Measurements from ENCODE around the gene PRM2.

- TF ChIP-seq, protein P1, sequence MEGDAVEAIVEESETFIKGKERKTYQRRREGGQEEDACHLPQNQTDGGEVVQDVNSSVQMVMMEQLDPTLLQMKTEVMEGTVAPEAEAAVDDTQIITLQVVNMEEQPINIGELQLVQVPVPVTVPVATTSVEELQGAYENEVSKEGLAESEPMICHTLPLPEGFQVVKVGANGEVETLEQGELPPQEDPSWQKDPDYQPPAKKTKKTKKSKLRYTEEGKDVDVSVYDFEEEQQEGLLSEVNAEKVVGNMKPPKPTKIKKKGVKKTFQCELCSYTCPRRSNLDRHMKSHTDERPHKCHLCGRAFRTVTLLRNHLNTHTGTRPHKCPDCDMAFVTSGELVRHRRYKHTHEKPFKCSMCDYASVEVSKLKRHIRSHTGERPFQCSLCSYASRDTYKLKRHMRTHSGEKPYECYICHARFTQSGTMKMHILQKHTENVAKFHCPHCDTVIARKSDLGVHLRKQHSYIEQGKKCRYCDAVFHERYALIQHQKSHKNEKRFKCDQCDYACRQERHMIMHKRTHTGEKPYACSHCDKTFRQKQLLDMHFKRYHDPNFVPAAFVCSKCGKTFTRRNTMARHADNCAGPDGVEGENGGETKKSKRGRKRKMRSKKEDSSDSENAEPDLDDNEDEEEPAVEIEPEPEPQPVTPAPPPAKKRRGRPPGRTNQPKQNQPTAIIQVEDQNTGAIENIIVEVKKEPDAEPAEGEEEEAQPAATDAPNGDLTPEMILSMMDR (IDR thresholded peaks at IDR 0.05; ENCODE audit: borderline replicate concordance, extremely low read depth, low read length, poor library complexity, severe bottlenecking), result no peak
- no peak for TF ChIP-seq EZH2 (IDR thresholded peaks at IDR 0.05; ENCODE audit: borderline replicate concordance, low read depth, low read length, severe bottlenecking)
These were observed 34.6 kb downstream of the PRM2 start for GRCh38 chr16:11241480-11242204.
